ENCODE measurements around the gene PARP16. TPM values are rescaled to one million over a fixed set of nuclear protein-coding genes. Genes with fewer than 3 reads are reported as not detected.
"Not testable (repeated sequence)": the region's sequence is repeated elsewhere in the genome, so short reads cannot be mapped to it uniquely, and the experiment has no call there.

PARP16 gene
- total and polyA plus RNA-seq, 2 experiments from 2014 or later = 3.6 to 4.1 TPM

GRCh38 chr15:65244638-65245037 is 42.0 kb downstream of the PARP16 start (continued):
- TF ChIP-seq ZNF462 (CRISPR knock-in tag; IDR thresholded peaks at IDR 0.05) = no peak
- TF ChIP-seq EZH2 (IDR thresholded peaks at IDR 0.05; ENCODE audit: low read depth, unreplicated experiment) = no peak
- no peak for TF ChIP-seq ETS1 (IDR thresholded peaks at IDR 0.05)
- TF ChIP-seq EZH2phosphoT487 (IDR thresholded peaks at IDR 0.05; ENCODE audit: unreplicated experiment) = no peak
- no peak for TF ChIP-seq ZNF331 (CRISPR knock-in tag; IDR thresholded peaks at IDR 0.05; ENCODE audit: low read depth)

- H3K79me2 ChIP-seq (replicated peaks; ENCODE audit: insufficient read depth); H3K4me1 Mint-ChIP-seq; DNase-seq (ENCODE audit: low spot score); H3K27ac Mint-ChIP-seq; H3K4me3 ChIP-seq; H3K4me1 ChIP-seq (ENCODE audit: insufficient read depth); ATAC-seq; H3K27me3 Mint-ChIP-seq (ENCODE audit: insufficient read depth, low read depth, poor library complexity); H3K27ac ChIP-seq (ENCODE audit: low read depth); H3K4me2 ChIP-seq; H2AFZ ChIP-seq; H4K20me1 ChIP-seq (replicated peaks; ENCODE audit: insufficient read depth); H3K36me3 ChIP-seq (ENCODE audit: insufficient read depth); H3K36me3 Mint-ChIP-seq (ENCODE audit: low read depth); H3K9me2 ChIP-seq (ENCODE audit: insufficient read depth); H3K9me3 Mint-ChIP-seq; H3K27me3 ChIP-seq (ENCODE audit: insufficient read depth); H3F3A ChIP-seq (replicated peaks; ENCODE audit: low read depth); H3K4me3 Mint-ChIP-seq: not testable (repeated sequence)
These were observed 50.2 kb downstream of the PARP16 start for GRCh38 chr15:65236443-65236842.
